Activated T-cell treated with anti-CD3 and anti-CD28 coated beads, Interleukin-2, amount 50 U/mL, for 24 hours (primary cell): Measurements from ENCODE around the gene TRIM46.

Experiments used
- DNase-seq: peaks from one replicate; pipeline ENCODE4 v3.0.0-alpha.2; 2020
- H3K27ac Mint-ChIP-seq: 2 replicates; pipeline ENCODE4 v1.8.0; 2020; ENCODE audit warnings: mild to moderate bottlenecking, mixed read lengths
- H3K27me3 Mint-ChIP-seq: 2 replicates; pipeline ENCODE4 v1.8.0; 2020; ENCODE audit warnings: mixed read lengths
- H3K36me3 Mint-ChIP-seq: 2 replicates; pipeline ENCODE4 v1.8.0; 2020; ENCODE audit warnings: low read depth, mixed read lengths
- H3K4me1 Mint-ChIP-seq: 2 replicates; pipeline ENCODE4 v1.8.0; 2020; ENCODE audit warnings: low read depth, mixed read lengths
- H3K4me3 Mint-ChIP-seq: 2 replicates; pipeline ENCODE4 v1.8.0; 2020; ENCODE audit warnings: mild to moderate bottlenecking, moderate library complexity, mixed read lengths
- H3K9me3 Mint-ChIP-seq: 2 replicates; pipeline ENCODE4 v1.8.0; 2020; ENCODE audit warnings: mixed read lengths

Gene TRIM46, protein sequence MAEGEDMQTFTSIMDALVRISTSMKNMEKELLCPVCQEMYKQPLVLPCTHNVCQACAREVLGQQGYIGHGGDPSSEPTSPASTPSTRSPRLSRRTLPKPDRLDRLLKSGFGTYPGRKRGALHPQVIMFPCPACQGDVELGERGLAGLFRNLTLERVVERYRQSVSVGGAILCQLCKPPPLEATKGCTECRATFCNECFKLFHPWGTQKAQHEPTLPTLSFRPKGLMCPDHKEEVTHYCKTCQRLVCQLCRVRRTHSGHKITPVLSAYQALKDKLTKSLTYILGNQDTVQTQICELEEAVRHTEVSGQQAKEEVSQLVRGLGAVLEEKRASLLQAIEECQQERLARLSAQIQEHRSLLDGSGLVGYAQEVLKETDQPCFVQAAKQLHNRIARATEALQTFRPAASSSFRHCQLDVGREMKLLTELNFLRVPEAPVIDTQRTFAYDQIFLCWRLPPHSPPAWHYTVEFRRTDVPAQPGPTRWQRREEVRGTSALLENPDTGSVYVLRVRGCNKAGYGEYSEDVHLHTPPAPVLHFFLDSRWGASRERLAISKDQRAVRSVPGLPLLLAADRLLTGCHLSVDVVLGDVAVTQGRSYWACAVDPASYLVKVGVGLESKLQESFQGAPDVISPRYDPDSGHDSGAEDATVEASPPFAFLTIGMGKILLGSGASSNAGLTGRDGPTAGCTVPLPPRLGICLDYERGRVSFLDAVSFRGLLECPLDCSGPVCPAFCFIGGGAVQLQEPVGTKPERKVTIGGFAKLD

DNA sequence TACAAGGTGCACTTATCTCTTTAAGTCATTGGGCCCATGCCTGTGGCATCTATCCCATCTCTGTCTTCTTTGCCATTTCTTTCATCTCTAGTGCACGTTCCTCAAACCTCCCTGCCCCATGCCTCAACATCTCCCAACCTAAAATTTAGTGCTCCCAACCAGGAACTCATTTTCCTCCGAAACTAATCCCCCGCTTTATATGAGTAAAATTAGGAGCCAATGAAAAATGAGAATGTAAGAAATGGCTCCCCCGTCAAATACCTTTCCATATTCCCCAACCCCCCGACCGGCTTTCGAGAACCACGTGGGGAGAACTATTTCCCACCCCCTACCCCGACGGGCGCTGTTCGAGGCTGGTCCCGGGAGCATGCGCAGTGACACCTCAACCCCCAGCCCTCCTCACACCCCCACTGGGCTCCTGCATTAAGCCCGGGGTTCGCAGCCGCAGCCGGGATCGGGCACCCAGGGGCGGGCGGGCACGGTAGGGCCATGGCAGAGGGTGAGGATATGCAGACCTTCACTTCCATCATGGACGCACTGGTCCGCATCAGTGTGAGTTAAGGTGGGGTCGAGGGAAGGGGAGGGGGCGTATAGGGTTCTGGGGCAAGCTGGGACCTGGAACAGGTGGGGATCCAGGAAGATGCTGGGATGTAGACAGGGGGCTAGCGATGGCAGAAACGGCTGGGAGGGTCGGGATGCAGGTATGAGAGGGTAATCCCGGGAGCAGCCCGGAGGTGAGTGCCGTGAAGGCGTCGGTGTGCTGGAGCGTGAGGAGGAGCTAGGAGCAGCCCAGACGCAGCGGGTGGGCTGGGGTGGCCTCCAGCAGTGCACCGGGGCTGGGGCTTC is at the start of gene TRIM46:
Gene TRIM46, plus strand, starts transcription at position 372 of the 846 bp plus-strand sequence. Its CDS starts 118 bp downstream, at position 490.
- Mint-ChIP-seq H3K4me3 (peak within 1 kb of the TSS; percentile 91), H3K36me3 (peaks cover 63% of the 10 kb centered on the region), H3K27me3 (no peaks in the 10 kb centered on the region), H3K4me1 (peaks cover 57% of the 10 kb centered on the region), H3K9me3 (no peaks in the 10 kb centered on the region), H3K27ac (peak within 1 kb of the TSS; percentile 97)
- peak; percentile 83 for DNase-seq

DNA sequence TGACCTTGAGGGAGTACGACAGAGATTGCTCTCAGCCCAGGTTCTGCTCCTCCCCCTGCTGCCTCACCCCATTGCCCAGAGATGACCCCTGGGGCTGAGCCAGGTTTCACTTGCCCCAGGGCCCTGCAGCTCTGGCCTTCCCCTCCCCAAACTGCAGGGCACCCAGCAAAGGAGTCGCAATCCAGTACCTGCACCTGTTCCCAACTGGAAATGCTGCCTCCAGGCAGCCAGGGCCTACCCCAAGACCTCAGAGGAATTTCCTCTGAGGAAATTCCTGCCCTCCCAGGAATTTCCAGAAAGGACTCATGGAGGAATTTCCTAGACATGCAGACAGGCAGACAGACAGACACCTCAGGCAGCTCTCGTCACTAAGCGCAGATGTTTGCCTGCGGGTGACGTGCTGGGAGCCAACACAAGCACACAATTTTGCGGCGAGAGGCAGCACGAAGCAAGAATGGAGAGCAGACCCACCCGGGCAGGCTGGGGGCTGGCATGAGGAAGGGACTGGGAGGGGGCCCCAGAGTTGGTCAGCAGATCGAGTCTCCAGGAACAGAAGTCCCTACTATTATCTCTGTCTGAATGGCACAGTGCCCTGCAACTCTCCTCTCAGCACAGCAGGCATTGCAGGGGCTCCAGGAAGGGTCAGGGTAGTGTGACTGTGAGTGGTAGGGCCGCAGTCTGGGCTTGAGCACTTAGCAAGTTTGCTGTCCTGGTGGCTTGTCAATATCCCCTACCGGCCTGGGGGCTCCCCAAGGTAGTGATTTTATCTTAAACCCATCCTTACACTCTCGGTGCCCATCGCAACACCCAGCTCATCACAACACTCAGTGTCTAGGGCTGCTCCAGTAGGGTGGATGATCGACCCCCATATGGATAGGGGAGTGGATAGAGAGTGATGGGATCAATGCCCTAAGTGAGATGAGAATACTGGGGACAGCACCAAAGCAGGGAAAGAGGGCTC is 48.9 kb upstream of the TRIM46 start:
- no peak overlapping the region for H3K4me3 Mint-ChIP-seq
- no peak for DNase-seq
- peaks cover 29% of the 10 kb centered on the region for H3K4me1 Mint-ChIP-seq
- H3K9me3 Mint-ChIP-seq: no peaks in the 10 kb centered on the region
- H3K36me3 Mint-ChIP-seq: no peaks in the 10 kb centered on the region
- peaks cover 25% of the 10 kb centered on the region for H3K27me3 Mint-ChIP-seq
- H3K27ac Mint-ChIP-seq: no peak overlapping the region

DNA sequence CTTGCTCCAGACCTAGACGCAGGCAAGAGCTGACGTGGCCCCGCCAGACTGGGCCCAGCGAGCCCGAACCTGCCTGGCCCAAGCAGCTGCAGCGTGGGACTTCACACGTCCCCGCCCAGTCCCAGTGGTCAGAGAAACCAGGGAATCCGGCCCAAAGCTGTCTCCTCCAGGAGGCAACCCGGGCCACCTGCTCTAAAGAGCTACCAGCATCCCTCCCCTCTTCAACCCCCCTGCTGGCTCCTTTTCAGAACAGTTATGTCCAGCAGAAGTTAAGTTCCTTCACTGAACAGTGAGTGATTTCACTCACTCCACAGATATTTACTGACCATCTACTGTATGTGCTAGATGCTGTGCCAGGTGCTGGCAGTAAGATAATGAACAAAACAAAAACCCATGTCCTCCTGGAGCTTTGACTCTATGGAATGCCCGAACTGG is 48.1 kb upstream of the TRIM46 start:
- Mint-ChIP-seq H3K4me3 (no peak overlapping the region), H3K9me3 (no peaks in the 10 kb centered on the region), H3K36me3 (no peaks in the 10 kb centered on the region), H3K27me3 (peaks cover 25% of the 10 kb centered on the region), H3K4me1 (peaks cover 35% of the 10 kb centered on the region), H3K27ac (no peak overlapping the region)
- no peak for DNase-seq

DNA sequence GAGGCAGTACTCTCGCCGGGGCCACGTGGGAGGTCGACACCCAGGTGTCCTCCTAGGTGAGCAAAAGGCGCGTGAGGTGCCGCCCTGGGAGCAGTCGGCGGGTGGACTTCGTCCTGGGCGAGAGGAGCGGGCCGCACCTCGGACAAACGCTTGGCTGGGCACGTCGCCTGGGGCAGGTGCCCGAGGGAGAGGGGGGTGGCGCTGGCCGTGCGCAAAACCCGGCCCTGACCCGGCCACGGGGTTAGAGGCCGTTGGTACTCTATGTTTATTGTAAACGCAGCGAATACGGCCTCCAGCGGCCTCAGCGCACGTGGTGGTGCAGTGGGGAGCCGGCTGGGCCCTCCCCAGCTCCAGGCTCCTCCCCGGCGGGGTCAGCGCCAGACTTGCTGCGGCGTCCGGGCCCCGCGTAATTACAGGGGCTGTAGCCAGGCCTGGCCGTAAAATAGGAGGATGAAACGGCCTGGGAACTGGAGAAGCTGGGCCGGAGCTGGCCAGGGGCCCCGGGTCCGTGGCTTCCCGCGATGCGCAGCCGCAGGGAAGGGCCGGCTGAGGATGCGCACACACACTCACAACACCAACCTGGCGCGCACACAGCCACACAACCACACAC is 47.6 kb upstream of the TRIM46 start:
- no peak overlapping the region for H3K27ac Mint-ChIP-seq
- H3K4me3 Mint-ChIP-seq: no peak overlapping the region
- no peak for DNase-seq
- H3K4me1 Mint-ChIP-seq: peaks cover 35% of the 10 kb centered on the region
- no peaks in the 10 kb centered on the region for H3K9me3 Mint-ChIP-seq
- H3K27me3 Mint-ChIP-seq: peaks cover 25% of the 10 kb centered on the region
- H3K36me3 Mint-ChIP-seq: no peaks in the 10 kb centered on the region

DNA sequence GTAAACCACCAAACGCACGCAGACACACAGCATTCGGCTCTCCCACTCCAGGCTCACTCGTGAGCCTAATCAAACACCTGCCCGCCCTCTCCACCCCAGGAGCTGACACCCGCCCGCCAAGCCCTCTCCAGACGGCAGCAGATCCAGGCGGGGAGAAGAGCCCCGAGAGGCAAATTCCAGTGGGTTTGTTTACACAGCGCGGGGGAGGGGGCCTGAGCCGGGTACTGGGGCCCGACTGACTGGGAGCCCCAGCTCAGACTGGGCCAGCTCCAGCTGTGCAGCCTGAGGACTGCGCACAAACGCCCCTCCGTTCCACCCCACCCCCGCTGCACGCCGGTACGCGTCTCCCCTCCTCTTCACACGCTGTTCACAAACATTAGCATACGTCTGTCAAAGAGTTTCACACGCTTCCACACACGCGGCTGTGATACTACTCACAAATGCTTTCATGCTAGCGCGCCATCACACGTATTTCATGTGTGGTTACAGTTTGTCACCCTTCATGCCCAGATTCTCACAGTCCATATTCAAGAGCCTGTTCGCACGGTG is 47.0 kb upstream of the TRIM46 start:
- Mint-ChIP-seq H3K4me1 (peaks cover 35% of the 10 kb centered on the region), H3K27ac (peak overlapping the region; percentile 24), H3K27me3 (peaks cover 25% of the 10 kb centered on the region), H3K36me3 (no peaks in the 10 kb centered on the region), H3K9me3 (no peaks in the 10 kb centered on the region), H3K4me3 (peak overlapping the region; percentile 72)
- DNase-seq: peak; percentile 58

DNA sequence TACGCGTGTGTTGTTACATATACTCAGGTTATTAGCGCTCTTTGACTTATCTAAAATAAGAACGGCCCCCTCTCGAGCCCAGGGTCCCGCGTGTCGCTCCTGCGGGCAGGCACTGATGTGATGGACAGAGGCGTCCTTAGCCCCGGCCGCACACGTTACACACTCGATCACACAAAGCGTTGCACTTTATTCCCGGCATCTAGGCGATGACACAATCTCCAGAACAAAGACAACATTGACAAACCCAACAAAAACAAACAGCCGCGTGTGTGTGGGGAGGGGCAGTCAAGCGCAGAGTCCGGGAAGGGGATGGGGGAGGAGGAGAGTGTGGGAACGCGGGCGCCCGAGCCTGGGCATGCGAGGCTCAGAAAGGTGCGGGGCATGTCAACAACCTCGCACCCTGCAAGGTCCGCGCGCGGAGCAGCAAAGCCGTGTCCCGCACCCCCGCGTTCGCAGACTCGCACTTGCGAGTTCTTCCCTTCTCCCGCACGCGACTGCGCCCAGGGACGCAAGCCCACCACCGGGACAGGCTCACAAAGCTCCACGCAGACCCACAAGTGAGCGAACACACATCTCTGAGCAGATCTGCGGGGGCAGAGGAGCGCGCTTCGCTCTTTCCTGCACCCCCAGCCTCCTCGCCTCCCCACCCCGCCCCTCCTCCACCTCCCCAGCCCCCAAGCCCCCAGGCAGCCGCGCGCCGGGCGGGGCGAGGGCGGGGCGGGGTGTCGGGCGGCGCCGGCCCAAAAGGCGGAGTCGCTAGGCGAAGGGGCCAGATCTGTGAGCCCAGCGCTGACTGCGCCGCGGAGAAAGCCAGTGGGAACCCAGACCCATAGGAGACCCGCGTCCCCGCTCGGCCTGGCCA is 46.3 kb upstream of the TRIM46 start, which contains the start of gene EFNA1:
Gene EFNA1, plus strand, starts transcription at position 772 of the 862 bp plus-strand sequence. CDS start 102 bp downstream, outside the sequence.
- H3K4me3 Mint-ChIP-seq: peak within 1 kb of the TSS; percentile 73
- peak within 1 kb of the TSS; percentile 59 for H3K27ac Mint-ChIP-seq
- H3K27me3 Mint-ChIP-seq: peaks cover 25% of the 10 kb centered on the region
- H3K4me1 Mint-ChIP-seq: peaks cover 35% of the 10 kb centered on the region
- H3K9me3 Mint-ChIP-seq: no peaks in the 10 kb centered on the region
- H3K36me3 Mint-ChIP-seq: no peaks in the 10 kb centered on the region
- DNase-seq: peak; percentile 67

DNA sequence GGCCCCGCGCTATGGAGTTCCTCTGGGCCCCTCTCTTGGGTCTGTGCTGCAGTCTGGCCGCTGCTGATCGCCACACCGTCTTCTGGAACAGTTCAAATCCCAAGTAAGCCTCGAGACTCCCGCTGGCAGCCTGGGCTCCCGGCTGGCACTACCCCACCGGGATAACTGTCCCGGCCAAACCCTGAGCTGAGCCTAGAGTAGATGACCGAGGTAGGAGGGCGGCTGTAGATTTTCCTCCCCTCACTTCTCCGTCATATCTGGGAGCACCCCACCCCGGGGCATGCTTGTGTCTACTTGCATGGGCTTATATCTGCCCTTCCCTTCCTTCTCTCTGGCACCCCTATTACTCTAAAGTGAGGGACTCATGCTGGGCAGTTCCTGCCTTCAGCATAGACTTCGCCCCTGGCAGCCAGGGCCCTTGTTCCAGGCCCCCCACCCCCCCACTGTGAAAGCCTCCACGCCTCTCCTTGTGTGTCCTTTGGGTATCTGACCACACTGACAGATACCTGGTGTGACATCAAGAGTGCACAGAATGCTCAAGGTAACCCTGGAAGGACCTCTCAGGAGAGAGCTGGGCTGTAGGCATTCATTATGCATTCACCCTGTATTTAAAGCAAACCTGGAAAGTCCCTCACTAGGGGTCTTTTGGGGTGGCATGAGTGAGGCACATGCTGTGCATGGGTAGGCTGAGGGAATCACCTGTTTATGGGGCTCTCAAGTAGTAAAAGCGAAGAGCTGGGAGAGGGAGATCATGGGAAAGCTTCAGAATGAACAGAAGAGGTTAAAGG is 45.5 kb upstream of the TRIM46 start:
- Mint-ChIP-seq H3K36me3 (no peaks in the 10 kb centered on the region), H3K4me1 (peaks cover 35% of the 10 kb centered on the region), H3K27ac (peak overlapping the region; percentile 59), H3K4me3 (peak overlapping the region; percentile 73), H3K9me3 (no peaks in the 10 kb centered on the region), H3K27me3 (peaks cover 25% of the 10 kb centered on the region)
- DNase-seq: no peak

DNA sequence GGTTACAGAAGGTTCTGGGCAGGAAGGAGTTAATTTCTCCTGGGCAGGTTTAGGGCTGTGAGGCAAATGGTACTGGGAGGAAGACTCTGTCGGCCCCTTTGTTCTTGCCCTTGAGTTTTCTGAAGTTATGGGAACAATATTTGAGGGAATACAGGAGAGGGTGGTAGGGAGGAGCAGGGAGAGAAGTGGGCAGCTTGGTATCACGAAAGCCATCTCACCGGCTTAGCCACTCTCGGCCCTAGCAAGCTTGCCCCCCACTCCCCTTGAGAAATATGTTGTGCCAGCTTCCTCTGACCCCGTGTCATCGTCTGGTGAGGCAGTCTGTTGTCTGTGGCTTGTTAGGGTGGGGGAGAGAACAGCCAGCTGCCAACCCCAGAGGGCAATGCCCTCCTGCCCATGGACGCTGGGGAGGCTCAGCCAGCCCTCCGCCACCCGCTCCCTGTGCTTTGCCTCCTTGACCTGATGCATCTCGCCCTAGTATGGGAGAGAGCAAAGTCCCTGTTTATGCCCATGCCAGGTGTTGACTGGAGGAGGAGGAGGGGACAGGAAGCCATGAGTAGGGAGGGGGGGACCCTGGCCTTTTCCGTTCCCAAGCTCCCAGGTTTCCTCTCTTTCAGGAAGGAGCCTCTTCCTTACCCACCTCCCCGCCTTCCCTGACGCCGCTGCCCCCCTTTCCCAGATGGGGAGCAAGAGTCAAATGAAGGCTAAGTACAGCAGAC is 44.7 kb upstream of the TRIM46 start:
- peak overlapping the region; percentile 73 for H3K4me3 Mint-ChIP-seq
- H3K36me3 Mint-ChIP-seq: no peaks in the 10 kb centered on the region
- peak; percentile 42 for DNase-seq
- H3K4me1 Mint-ChIP-seq: peaks cover 35% of the 10 kb centered on the region
- H3K9me3 Mint-ChIP-seq: no peaks in the 10 kb centered on the region
- peak overlapping the region; percentile 59 for H3K27ac Mint-ChIP-seq
- peaks cover 25% of the 10 kb centered on the region for H3K27me3 Mint-ChIP-seq

DNA sequence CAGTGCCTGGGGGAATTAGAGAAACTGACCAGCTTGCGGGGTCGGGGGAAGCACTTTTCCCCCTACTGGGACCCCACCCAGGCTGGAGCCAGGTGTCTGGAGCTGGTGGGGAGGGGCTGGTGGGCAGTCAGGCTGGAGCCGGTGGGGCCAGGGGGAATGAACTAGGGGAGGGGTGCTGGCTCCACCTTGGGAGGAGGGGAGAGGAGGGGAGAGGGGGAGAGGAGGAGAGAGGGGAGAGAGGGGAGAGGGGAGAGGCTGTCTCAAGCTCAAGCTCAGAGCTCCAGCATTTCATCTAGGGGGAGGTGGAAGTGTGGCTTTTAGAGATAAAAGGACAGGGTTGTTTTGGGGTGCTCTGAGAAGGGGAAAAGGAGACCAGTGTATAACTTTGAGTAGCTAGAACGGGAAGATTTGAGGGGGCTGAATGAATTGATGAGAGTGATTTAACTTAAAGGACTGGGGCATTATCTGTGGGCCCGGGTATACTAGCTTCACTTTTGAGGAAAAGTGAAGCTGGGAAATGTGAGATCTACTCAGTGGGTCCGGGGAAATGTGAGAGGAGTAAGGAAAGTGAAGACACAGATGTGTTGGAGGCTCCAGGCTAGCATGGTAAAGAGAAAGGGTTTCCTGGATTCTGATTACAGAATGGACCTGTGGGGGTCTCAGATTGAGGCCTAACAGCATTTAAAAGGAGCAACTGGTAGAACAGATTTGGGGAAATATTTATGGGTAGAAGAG is 43.2 kb upstream of the TRIM46 start:
- H3K27ac Mint-ChIP-seq: no peak overlapping the region
- H3K9me3 Mint-ChIP-seq: no peaks in the 10 kb centered on the region
- no peak for DNase-seq
- peaks cover 45% of the 10 kb centered on the region for H3K4me1 Mint-ChIP-seq
- H3K36me3 Mint-ChIP-seq: peaks cover 4% of the 10 kb centered on the region
- H3K4me3 Mint-ChIP-seq: no peak overlapping the region
- peaks cover 25% of the 10 kb centered on the region for H3K27me3 Mint-ChIP-seq

DNA sequence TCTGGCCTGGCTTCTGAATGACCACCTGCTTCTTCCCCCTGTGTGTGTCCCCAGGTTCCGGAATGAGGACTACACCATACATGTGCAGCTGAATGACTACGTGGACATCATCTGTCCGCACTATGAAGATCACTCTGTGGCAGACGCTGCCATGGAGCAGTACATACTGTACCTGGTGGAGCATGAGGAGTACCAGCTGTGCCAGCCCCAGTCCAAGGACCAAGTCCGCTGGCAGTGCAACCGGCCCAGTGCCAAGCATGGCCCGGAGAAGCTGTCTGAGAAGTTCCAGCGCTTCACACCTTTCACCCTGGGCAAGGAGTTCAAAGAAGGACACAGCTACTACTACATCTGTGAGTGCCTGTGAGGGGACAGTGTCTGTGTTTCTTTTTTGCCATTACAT is 42.4 kb upstream of the TRIM46 start:
- no peak overlapping the region for H3K4me3 Mint-ChIP-seq
- H3K36me3 Mint-ChIP-seq: peaks cover 13% of the 10 kb centered on the region
- H3K9me3 Mint-ChIP-seq: no peaks in the 10 kb centered on the region
- H3K4me1 Mint-ChIP-seq: peaks cover 49% of the 10 kb centered on the region
- peaks cover 23% of the 10 kb centered on the region for H3K27me3 Mint-ChIP-seq
- no peak overlapping the region for H3K27ac Mint-ChIP-seq
- DNase-seq: no peak

DNA sequence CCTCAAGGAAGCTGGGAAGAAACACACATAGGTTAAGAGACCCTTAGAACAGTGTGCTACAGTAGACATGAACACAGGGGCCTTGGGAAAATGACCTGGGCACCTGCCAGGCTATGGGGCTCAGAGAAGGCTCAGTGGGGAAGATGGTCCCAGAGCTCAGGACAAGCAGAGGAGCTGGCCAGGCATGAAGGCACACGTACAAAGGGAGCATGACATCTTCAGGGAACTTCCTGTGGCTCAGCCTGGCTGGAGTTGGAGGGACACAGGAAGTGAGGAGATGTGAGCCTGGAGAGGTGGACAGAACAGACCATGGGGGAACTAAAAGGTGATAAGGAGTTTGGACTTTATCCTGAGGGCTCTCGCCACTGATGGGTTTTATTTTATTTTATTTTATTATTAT is 41.8 kb upstream of the TRIM46 start:
- H3K4me1 Mint-ChIP-seq: peaks cover 50% of the 10 kb centered on the region
- no peaks in the 10 kb centered on the region for H3K9me3 Mint-ChIP-seq
- peaks cover 18% of the 10 kb centered on the region for H3K36me3 Mint-ChIP-seq
- peaks cover 20% of the 10 kb centered on the region for H3K27me3 Mint-ChIP-seq
- no peak for DNase-seq
- H3K4me3 Mint-ChIP-seq: no peak overlapping the region
- H3K27ac Mint-ChIP-seq: no peak overlapping the region
